NCI-H1417 treated with DMSO at 0.1 percent for 48 hours (cell line): ENCODE results near the gene PTPRN.

Experiments used
- DNase-seq: peaks from one replicate; lab custom pipeline; 2025; lab: John Stamatoyannopoulos, UW

PTPRN gene

GRCh38 chr2:219308142-219309101 is 779 bp downstream of the PTPRN start:
- no peak for DNase-seq

DNA sequence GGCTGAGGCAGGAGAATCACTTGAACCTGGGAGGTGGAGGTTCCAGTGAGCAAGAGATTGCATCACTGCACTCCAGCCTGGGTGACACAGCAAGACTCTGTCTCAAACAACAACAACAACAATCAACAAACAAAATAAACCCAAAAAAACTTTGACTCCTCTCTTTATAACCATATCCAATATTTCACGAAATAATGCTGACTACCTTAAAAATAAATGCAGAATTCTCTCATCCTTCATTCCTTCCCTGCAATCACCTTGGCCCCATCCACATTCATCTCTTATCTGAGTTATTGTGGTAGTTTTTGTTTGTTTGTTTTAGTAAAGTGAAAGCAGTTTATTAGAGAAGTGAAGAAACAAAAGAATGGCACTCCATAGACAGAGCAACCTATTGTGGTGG is 3.2 kb downstream of the PTPRN start:
- DNase-seq = no peak

DNA sequence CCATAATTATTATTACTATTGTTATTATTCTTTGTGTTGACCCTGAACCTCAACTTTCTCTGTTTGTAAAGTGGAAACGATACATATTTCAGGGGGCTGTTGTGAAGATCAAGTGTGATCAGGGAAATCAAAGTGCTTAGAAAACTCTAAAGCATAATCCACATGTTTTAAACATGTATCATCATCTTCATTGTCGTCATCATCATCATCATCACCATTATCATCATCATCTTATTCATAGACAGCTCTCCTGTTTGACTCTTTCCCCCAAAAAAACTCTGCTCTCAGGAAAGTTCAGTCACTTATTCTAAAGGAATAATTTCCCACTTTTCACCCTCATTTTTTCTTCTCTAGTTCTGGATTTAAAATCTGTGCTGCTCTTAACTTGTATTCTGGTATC is 5.0 kb downstream of the PTPRN start:
- no peak for DNase-seq

- no peak for DNase-seq
These were observed 6.7 kb downstream of the PTPRN start for GRCh38 chr2:219302412-219302968.

GRCh38 chr2:219300022-219300421 is 9.2 kb downstream of the PTPRN start:
- DNase-seq = no peak

GRCh38 chr2:219299372-219299760 is 9.8 kb downstream of the PTPRN start:
- DNase-seq = no peak

- DNase-seq = no peak
These were observed 10.3 kb downstream of the PTPRN start for GRCh38 chr2:219298759-219299371.

DNA sequence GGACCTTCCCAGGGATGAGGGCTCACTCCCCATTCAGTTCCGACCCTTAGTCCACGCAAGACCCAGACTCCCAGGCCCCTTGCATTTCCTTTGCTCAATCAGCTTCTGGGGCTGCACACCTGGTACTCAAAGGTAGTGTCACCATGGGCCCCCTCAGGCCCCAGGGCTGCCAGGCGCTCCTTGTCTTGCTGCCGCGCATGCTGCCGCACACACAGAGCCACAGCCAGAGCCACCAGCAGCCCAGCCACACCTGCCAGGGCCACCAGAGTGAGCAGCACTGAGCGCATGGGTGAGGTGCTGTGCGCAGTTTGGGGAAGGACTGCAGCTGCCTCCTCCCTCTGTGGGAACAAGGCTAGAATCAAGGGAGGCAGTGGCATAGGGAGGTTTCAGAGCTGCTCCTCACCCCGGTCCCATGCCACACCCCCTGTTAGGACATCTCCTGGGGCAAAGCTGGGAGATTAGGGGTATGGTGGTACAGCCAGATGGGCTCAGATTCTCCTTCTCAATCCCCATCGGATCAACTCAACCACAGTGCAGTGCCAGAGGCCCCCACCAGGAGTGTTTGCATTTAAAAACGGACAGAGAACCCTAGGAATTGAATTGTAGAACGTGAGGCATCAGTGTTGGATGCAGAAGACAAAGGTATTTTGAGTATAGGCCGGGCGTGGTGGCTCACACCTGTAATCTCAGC is 11.3 kb downstream of the PTPRN start:
- DNase-seq = no peak

DNA sequence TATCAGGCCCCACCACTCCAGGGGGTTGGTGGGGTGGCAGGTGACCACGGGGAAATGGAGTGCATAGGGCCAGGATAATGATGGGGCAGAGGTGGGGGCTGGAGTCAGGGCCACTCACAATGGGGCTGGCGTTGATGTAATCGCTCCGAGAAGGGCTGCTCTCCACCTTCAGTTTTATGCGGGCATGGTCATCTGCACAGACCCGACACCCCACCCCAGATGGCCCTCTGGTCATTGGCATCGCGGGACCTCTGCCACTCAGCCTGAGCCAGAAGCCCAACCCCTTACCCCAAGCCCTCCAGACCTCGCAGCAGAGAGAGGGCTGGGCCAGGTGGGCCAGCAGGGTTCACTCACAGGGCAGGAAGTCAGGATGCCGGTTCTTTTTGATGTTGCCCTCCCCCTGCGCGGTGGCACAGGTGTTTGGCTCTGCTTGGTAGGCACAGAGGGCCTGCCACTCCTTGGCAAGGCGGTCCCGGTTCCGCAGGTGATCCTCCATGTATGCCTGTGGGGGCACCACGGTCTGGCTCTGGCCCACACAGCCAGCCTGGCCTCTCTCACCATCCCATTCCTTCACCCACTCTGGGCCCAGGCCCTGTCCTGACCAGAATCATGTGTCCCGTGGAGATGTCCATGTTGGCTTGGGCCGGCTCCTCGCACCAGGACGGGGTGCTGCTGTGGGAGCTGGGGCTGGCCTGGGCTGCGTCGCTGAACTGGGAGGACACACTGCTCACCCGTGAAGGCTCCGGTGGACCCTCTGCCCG is 12.4 kb downstream of the PTPRN start:
- DNase-seq = no peak

- DNase-seq = no peak
These were observed 13.1 kb downstream of the PTPRN start for GRCh38 chr2:219296142-219296541.

- DNase-seq = no peak
These were observed 14.5 kb downstream of the PTPRN start for GRCh38 chr2:219294356-219295351.

DNA sequence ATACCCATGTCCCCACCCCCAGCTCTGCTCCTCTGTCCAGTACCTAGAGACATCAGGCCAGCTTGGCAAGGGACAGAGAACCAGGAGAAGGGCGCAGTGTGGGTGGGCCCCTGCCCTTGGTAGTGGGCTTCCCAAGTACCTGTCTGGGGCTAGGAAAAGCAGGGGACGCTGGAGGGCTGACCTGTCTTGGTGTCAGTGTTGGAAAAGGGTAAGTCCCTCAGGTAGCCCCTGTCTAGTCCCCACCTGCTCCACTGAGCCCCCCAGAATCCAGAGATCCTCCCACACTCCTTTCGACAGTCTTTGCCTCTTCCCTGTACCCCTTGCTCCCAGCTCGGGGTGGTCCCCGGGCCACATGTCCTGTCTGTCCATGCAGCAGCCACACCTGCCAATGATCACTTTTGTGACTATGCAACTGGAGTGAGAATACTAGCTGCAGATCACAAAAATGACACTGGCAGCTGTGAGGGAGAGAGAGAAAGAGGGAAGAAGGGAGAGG is 15.4 kb downstream of the PTPRN start:
- no peak for DNase-seq

DNA sequence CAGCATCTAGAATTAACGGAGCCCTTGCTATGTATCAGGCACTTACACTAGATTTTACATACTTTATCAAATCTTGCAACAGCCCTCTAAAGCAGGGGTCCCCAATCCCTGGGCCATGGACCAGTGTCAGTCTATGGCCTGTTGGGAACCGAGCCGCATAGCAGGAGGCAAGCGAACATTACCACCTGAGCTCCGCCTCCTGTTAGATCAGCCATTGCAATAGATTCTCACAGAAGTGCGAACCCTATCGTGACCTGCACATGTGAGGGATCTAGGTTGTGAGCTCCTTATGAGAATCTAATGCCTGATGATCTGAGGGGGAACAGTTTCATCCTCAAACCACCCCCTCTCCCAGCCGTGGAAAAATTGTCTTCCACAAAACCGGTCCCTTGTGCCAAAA is 16.6 kb downstream of the PTPRN start:
- DNase-seq = no peak

DNA sequence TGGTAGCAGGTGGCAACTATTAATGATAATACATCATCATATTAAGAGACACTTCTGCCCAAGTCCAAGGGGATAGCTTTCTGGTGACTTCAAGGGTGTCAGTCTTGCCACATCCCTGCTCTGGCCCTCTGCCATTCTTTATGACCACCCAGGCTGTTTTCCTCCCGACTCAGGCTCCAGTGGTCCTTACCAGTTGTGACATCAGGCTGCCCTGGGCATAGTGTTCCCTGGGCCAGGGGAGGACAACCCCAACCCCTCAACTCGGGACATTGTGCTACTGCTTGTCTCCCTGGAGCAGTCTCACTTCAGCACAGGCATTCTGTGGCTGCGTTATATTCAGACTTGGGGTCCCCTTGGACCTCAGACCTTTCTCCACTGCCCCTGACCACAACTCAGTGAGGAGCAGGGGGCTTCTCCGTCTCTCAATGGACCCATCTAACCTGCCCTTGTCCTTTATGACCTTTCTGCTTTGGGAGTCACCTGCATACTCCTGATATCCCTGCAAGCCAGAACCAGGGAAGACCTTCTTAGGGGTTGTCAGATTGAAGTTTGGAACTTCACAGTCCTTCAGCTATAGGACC is 17.2 kb downstream of the PTPRN start:
- DNase-seq = no peak

DNA sequence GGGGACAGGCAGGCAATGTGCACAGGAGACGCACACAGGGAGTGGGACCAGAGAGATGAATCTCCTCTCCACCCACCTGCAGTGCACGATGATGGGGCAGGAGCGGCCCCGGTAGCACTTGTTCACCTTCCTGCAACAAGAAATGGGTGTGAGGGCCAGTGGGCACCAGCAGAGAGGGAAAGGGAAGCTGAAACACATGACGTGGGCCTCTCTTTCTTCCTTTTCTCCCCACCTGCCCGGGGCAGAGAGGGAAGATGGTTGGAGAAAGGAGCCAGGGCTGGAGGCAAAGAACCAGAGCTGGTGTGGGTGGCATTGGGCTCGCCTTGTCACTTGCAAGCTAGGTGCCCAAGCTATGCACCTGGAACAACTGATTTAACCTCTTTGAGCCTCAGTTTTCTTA is 17.8 kb downstream of the PTPRN start:
- DNase-seq = no peak

- no peak for DNase-seq
These were observed 18.6 kb downstream of the PTPRN start for GRCh38 chr2:219290381-219291171.

DNA sequence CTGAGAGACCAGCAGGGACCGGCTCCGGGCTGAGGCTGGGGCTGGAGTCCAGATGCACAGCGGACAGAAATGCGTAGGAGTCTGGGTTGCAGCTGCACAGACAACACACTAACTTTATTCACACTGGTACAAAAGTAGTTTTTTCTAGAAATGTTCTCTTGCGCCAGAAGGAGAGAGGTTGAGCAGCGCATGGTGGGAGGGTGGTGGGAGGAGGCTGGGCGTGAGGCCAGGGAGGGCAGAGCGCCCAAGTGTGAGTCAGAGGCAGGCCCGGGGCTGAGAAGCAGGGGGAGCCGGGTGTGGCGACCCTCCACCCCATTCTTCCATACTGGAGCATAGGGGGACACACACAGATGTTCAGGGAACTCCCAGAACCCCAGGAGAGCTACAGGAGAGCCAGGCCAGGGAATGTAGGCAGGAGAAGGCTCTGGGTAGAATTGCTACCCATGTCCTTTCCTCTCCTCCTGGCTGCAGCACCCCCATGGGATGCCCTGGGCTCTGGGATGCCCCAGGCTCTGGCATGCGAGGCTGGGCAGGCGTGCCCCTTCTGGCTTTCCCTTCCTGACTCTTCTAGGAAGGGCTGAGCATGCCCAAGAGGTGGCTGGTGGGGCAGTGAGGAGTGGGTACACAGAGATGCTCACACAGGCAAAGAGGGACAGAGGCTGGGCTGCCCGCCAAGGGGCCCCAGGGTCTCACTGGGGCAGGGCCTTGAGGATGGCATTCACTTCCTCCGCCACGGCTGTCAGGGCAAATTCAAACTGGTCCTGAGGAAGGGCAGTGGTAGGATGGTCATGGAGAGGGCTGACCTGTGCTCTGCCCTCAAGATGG is 19.5 kb downstream of the PTPRN start:
- DNase-seq = no peak

DNA sequence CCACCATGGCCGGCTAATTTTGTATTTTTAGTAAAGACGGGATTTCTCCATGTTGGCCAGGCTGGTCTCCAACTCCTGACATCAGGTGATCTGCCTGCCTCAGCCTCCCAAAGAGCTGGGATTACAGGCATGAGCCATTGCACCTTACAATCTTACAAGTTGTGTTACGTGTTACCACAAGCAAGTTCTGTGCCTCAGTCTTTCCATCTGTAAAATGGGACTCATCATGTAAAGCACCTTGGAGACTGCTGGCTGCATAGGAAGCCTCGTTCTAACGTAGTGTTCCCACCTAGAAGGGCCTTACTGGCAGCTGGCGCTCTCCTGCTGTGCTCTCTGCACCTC is 20.0 kb downstream of the PTPRN start:
- no peak for DNase-seq
